WTC11 (cell line): ENCODE results near the gene PDHA1. TPM values are rescaled to one million over a fixed set of nuclear protein-coding genes. Genes with fewer than 3 reads are reported as not detected.
A peak's percentile ranks its signal among the peaks of the same experiment; 100 is the strongest.

Source experiments
- ATAC-seq: fragments of 200-7000 bp; cut with Tn5 transposase; 2 replicates; pipeline ENCODE4 v1.10.0; 2021; ENCODE audit warnings: mild to moderate bottlenecking, moderate library complexity
- CTCF ChIA-PET: fragments of 300-600 bp; sonication (Branson Sonifier 250); formaldehyde crosslinking; loops from one replicate; lab custom pipeline; 2021; ENCODE audit warnings: antibody characterized with exemption; lab: Charles Lee
- POLR2A ChIA-PET: fragments of 350-600 bp; sonication (Branson Sonifier 250); formaldehyde crosslinking; loops from one replicate; lab custom pipeline; 2021; ENCODE audit warnings: antibody characterized with exemption; lab: Charles Lee
- DNase-seq: peaks from one replicate; pipeline ENCODE4 v3.0.0; 2021; ENCODE audit warnings: low spot score
- H3K27ac Mint-ChIP-seq: 2 replicates; pipeline ENCODE4 v1.8.0; 2021; ENCODE audit warnings: mixed read lengths
- H3K27me3 Mint-ChIP-seq: 2 replicates; pipeline ENCODE4 v1.8.0; 2021; ENCODE audit warnings: low read depth, mild to moderate bottlenecking, moderate library complexity, mixed read lengths
- H3K36me3 Mint-ChIP-seq: 2 replicates; pipeline ENCODE4 v1.8.0; 2021; ENCODE audit warnings: mixed read lengths
- H3K4me1 Mint-ChIP-seq: 2 replicates; pipeline ENCODE4 v1.8.0; 2022; ENCODE audit warnings: mixed read lengths
- H3K4me3 Mint-ChIP-seq: 2 replicates; pipeline ENCODE4 v1.8.0; 2021; ENCODE audit warnings: mild to moderate bottlenecking, moderate library complexity, mixed read lengths
- H3K9me3 Mint-ChIP-seq: 2 replicates; pipeline ENCODE4 v1.8.0; 2021; ENCODE audit warnings: mixed read lengths
- AR ChIP-seq: fragments of 250-450 bp; sonication (Bioruptor Pico); IDR thresholded peaks from 2 replicates; pipeline ENCODE4 v1.9.0; 2021; ENCODE audit warnings: mild to moderate bottlenecking
- CBFB ChIP-seq: sonication (generic); formaldehyde crosslinking; IDR thresholded peaks from 2 replicates; pipeline ENCODE4 v1.8.1; 2022; ENCODE audit warnings: mild to moderate bottlenecking, low read depth, missing genetic modification reagents
- ELF4 ChIP-seq: sonication (generic); formaldehyde crosslinking; IDR thresholded peaks from 2 replicates; pipeline ENCODE4 v1.8.1; 2022; ENCODE audit warnings: low read depth, mild to moderate bottlenecking, moderate library complexity, missing genetic modification reagents
- ERG ChIP-seq: fragments of 250-450 bp; sonication (Bioruptor Pico); IDR thresholded peaks from 2 replicates; pipeline ENCODE4 v1.8.0; 2021; ENCODE audit warnings: mild to moderate bottlenecking
- ESRRA ChIP-seq: sonication (generic); formaldehyde crosslinking; IDR thresholded peaks from 2 replicates; pipeline ENCODE4 v1.8.1; 2022; ENCODE audit warnings: mild to moderate bottlenecking, missing genetic modification reagents, borderline replicate concordance
- GABPB1 ChIP-seq: sonication (generic); formaldehyde crosslinking; IDR thresholded peaks from 2 replicates; pipeline ENCODE4 v1.8.1; 2023; ENCODE audit warnings: mild to moderate bottlenecking, missing genetic modification reagents
- HMGXB4 ChIP-seq: sonication (generic); formaldehyde crosslinking; IDR thresholded peaks from 2 replicates; pipeline ENCODE4 v1.8.1; 2023; ENCODE audit warnings: mild to moderate bottlenecking, moderate library complexity, missing genetic modification reagents
- IRF2 ChIP-seq: sonication (generic); formaldehyde crosslinking; IDR thresholded peaks from 2 replicates; pipeline ENCODE4 v1.8.0; 2022; ENCODE audit warnings: low read depth, missing genetic modification reagents, borderline replicate concordance
- JAZF1 ChIP-seq: fragments of 250-450 bp; sonication (Bioruptor Pico); IDR thresholded peaks from 2 replicates; pipeline ENCODE4 v1.9.0; 2021; ENCODE audit warnings: moderate library complexity, mild to moderate bottlenecking, inconsistent platforms
- NFATC4 ChIP-seq: fragments of 250-450 bp; sonication (Bioruptor Pico); IDR thresholded peaks from 2 replicates; pipeline ENCODE4 v1.9.0; 2021; ENCODE audit warnings: mild to moderate bottlenecking
- PRDM15 ChIP-seq: sonication (generic); formaldehyde crosslinking; IDR thresholded peaks from 2 replicates; pipeline ENCODE4 v1.8.0; 2022; ENCODE audit warnings: missing genetic modification reagents
- RORB ChIP-seq: fragments of 250-450 bp; sonication (Bioruptor Pico); IDR thresholded peaks from 2 replicates; pipeline ENCODE4 v1.9.0; 2021; ENCODE audit warnings: mild to moderate bottlenecking
- SOX15 ChIP-seq: fragments of 250-450 bp; sonication (Bioruptor Pico); IDR thresholded peaks from 2 replicates; pipeline ENCODE4 v1.9.0; 2021; ENCODE audit warnings: mild to moderate bottlenecking
- TP53 ChIP-seq: sonication (generic); formaldehyde crosslinking; IDR thresholded peaks from 2 replicates; pipeline ENCODE4 v1.8.1; 2023; ENCODE audit warnings: mild to moderate bottlenecking, missing genetic modification reagents
- ZMAT4 ChIP-seq: fragments of 250-450 bp; sonication (Bioruptor Pico); IDR thresholded peaks from 2 replicates; pipeline ENCODE4 v1.9.0; 2021; ENCODE audit warnings: mild to moderate bottlenecking
- ZNF219 ChIP-seq: sonication (generic); formaldehyde crosslinking; IDR thresholded peaks from 2 replicates; pipeline ENCODE4 v1.8.0; 2023; ENCODE audit warnings: missing genetic modification reagents, mild to moderate bottlenecking, borderline replicate concordance
- ZNF232 ChIP-seq: sonication (generic); formaldehyde crosslinking; IDR thresholded peaks from 2 replicates; pipeline ENCODE4 v1.8.0; 2022; ENCODE audit warnings: mild to moderate bottlenecking, missing genetic modification reagents
- ZNF416 ChIP-seq: fragments of 250-450 bp; sonication (Bioruptor Pico); IDR thresholded peaks from 2 replicates; pipeline ENCODE4 v1.9.0; 2021; ENCODE audit warnings: mild to moderate bottlenecking, inconsistent platforms
- ZNF425 ChIP-seq: fragments of 250-450 bp; sonication (Bioruptor Pico); conservative IDR thresholded peaks from 2 replicates; pipeline ENCODE4 v1.9.0; 2021; ENCODE audit warnings: mild to moderate bottlenecking
- total RNA-seq: library from RNA; stranded (reverse); gene quantifications from 3 replicates; pipeline ENCODE4 v1.2.3, GENCODE V29; 2021

Gene PDHA1
- total RNA-seq, 1 experiment from 2014 or later, result 292 TPM

GRCh38 chrX:19332983-19333382, 10.7 kb upstream of the PDHA1 start:
- ATAC-seq (peak; percentile 63), DNase-seq (peak; percentile 38)
- Mint-ChIP-seq H3K4me3 (no peak overlapping the region), H3K27ac (peak overlapping the region; percentile 72; the same call in 1 of the 2 replicates), H3K9me3 (peaks cover 10% of the 10 kb centered on the region), H3K4me1 (peaks cover 9% of the 10 kb centered on the region), H3K27me3 (no peaks in the 10 kb centered on the region; the same call in 1 of the 2 replicates), H3K36me3 (peaks cover 3% of the 10 kb centered on the region; the same call in 1 of the 2 replicates)
- TF ChIP-seq JAZF1 (CRISPR knock-in tag) (no peak), ZNF416 (no peak), ZMAT4 (CRISPR knock-in tag) (no peak), SOX15 (CRISPR knock-in tag) (no peak), GABPB1 (no peak), HMGXB4 (CRISPR knock-in tag) (no peak), AR (CRISPR knock-in tag) (no peak), RORB (no peak), ZNF425 (no peak), ELF4 (CRISPR knock-in tag) (no peak), ESRRA (CRISPR knock-in tag) (no peak), NFATC4 (CRISPR knock-in tag) (no peak), CBFB (CRISPR knock-in tag) (no peak), ZNF219 (CRISPR knock-in tag) (no peak), ERG (CRISPR knock-in tag) (no peak), TP53 (no peak), ZNF232 (CRISPR knock-in tag) (no peak), PRDM15 (CRISPR knock-in tag) (no peak), IRF2 (CRISPR knock-in tag) (no peak)
- CTCF ChIA-PET, result interaction anchor here (0.8 to 3.2 kb wide), 14 partner anchors 10 to 405 kb away, joined by 3 to 64 read pairs (median 4); no protein-coding TSS in a partner anchor
- POLR2A ChIA-PET, result no interaction called here
